Heart right ventricle (tissue), 16 donors: ENCODE measurements around the gene CPSF4L. TPM values are rescaled to one million over a fixed set of nuclear protein-coding genes. Genes with fewer than 3 reads are reported as not detected.

Source experiments
- ATAC-seq, 8 donors: fragments of 200-7000 bp; cut with Tn5 transposase; one replicate each; pipeline ENCODE4 v1.9.1; 2020; ENCODE audit warnings: mild to moderate bottlenecking in 8 of 8, moderate library complexity in 8 of 8, moderate number of reproducible peaks in 1 of 8
- DNase-seq, 2 donors: peaks; one replicate each; pipeline ENCODE4 v3.0.0-alpha.2; 2020
- H3K27ac ChIP-seq, 10 donors: fragments of 200-600 bp; sonication (generic) in 2 of 10; one replicate each; pipeline versions ENCODE4 v1.5.0 to v1.8.0; 2020 to 2022; ENCODE audit warnings: mild to moderate bottlenecking in 3 of 10
- H3K27me3 ChIP-seq, 7 donors: fragments of 200-600 bp; one replicate each; pipeline ENCODE4 v1.8.0; 2021 to 2022; ENCODE audit warnings: mild to moderate bottlenecking in 2 of 7
- H3K36me3 ChIP-seq, 9 donors: fragments of 200-600 bp; sonication (generic) in 1 of 9; one replicate each; pipeline versions ENCODE4 v1.5.0 to v1.8.0; 2020 to 2022; ENCODE audit warnings: mild to moderate bottlenecking in 2 of 9
- H3K4me1 ChIP-seq, 9 donors: fragments of 200-600 bp; sonication (generic) in 1 of 9; one replicate each; pipeline versions ENCODE4 v1.5.0 to v1.8.0; 2020 to 2022; ENCODE audit warnings: mild to moderate bottlenecking in 4 of 9
- H3K4me3 ChIP-seq, 10 donors: fragments of 200-600 bp; sonication (generic) in 2 of 10; one replicate each; pipeline versions ENCODE4 v1.5.0 to v1.8.0; 2020 to 2022; ENCODE audit warnings: mild to moderate bottlenecking in 7 of 10, moderate library complexity in 2 of 10
- H3K9me3 ChIP-seq, 11 donors: fragments of 200-600 bp in 10 of 11; sonication (generic) in 2 of 11; one replicate each; pipeline versions ENCODE4 v1.5.0 to v1.8.0; 2013 to 2022; ENCODE audit warnings: mild to moderate bottlenecking in 2 of 11, control low read depth in 1 of 11, moderate library complexity in 1 of 11
- WGBS, 2 donors: extraction: QIAGEN DNeasy Blood & Tissue Kit; methylation state at CpG; one replicate each; pipeline ENCODE4 v1.1.7; 2013; ENCODE audit warnings: inconsistent platforms in 1 of 2; 5-methylcytosine and 5-hydroxymethylcytosine counted together
- intact Hi-C, 10 donors: fragments of 100-400 bp; cut with DNase I; formaldehyde crosslinking; loops; one replicate each; pipeline versions ENCODE4 v1.11.1 to v1.14.2; 2022
- polyA plus RNA-seq, 2 donors: library from polyadenylated mRNA; stranded (reverse); fragments of 200-250 nt; gene quantifications; one replicate each; pipeline ENCODE4 v1.2.3, GENCODE V29; 2013
- total RNA-seq, 10 donors: library from RNA; stranded (reverse); fragmentation: NEBNext Ultra II Directional in 3 of 10; extraction: Animal tissue kit (Norgen Biotek cat#: 25700) in 3 of 10; gene quantifications; one replicate each; pipeline versions ENCODE4 v1.2.1 to v1.2.4, GENCODE V29; 2021 to 2023
- TF ChIP-seq, protein P1 (sequence below), 9 donors: fragments of 200-600 bp; sonication (generic) in 2 of 9; IDR thresholded peaks; one replicate each; pipeline versions ENCODE4 v1.5.0 to v1.8.0; 2021 to 2022; ENCODE audit warnings: antibody characterized with exemption in 9 of 9, mild to moderate bottlenecking in 5 of 9, moderate library complexity in 1 of 9
- donor health status: Arrhythmogenic right ventricular cardiomyopathy.
- donor health status: ischemic (EF 13 %, LVEDD 7.1; RV severe dilation, severe dysfunction).
- donor health status: healthy with polysubstance abuse.
- donor health status: DM: no; HTN: yes; CAD: no.
- donor health status: DM: no; HTN: no; CAD: no.
- donor health status: ischemic (EF 25% LVEDD 6.9; RV normal size, moderate dysfunction).
- donor health status: ischemic (EF 25% LVEDD 5.7; RV mildly dilated, moderate dysfunction).
- donor health status: healthy.
- donor health status: DM: yes; HTN: yes; CAD: no.
- donor health status: Ischemic cardiomyopathy.
- donor health status: ischemic (EF 35%, LVEDD 5.7; RV mildly dilated, moderate dysfunction).
- donor health status: nonischemic (EF 11% LVEDD 7.7; RV severe dilation, severe dysfunction).
- donor health status: DM: yes; HTN: yes; CAD: no.
- donor health status: PGD.
- donor health status: ischemic (EF 29% LVEDD 5.4; RV normal size, mild dysfunction).
- donor health status: nonischemic (EF 23%, LVEDD 6.1; RV moderate dilation, normal function).

The CPSF4L gene
- total and polyA plus RNA-seq, 12 donors: not detected

- peaks cover 0 to 4% (median 0%) of the 10 kb centered on the region in 9 donors for H3K36me3 ChIP-seq
- no peaks in the 10 kb centered on the region for H3K9me3 ChIP-seq
- intact Hi-C loops: loop anchor here in 1 of 10 donors (2.0 kb wide), 1 partner anchor 17 kb away; no protein-coding TSS in a partner anchor
- no peaks in the 10 kb centered on the region for H3K27me3 ChIP-seq
- DNase-seq: peak; percentile 73 to 75
- H3K4me1 ChIP-seq: peaks cover 73 to 99% (median 83%) of the 10 kb centered on the region in 9 donors
- TF ChIP-seq, protein P1, sequence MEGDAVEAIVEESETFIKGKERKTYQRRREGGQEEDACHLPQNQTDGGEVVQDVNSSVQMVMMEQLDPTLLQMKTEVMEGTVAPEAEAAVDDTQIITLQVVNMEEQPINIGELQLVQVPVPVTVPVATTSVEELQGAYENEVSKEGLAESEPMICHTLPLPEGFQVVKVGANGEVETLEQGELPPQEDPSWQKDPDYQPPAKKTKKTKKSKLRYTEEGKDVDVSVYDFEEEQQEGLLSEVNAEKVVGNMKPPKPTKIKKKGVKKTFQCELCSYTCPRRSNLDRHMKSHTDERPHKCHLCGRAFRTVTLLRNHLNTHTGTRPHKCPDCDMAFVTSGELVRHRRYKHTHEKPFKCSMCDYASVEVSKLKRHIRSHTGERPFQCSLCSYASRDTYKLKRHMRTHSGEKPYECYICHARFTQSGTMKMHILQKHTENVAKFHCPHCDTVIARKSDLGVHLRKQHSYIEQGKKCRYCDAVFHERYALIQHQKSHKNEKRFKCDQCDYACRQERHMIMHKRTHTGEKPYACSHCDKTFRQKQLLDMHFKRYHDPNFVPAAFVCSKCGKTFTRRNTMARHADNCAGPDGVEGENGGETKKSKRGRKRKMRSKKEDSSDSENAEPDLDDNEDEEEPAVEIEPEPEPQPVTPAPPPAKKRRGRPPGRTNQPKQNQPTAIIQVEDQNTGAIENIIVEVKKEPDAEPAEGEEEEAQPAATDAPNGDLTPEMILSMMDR (IDR thresholded peaks at IDR 0.05): no peak
- ATAC-seq: peak; percentile 45 to 85 (median 72)
- H3K27ac ChIP-seq: peak overlapping the region; percentile 89 to 98 (median 95)
- WGBS, 2 donors: 31% methylated on average over 12 of the region's 12 CpGs
- H3K4me3 ChIP-seq: peak overlapping the region in 3 of 10 donors; percentile 9 to 11 (median 10)
Observed at GRCh38 chr17:73292031-73292531, 30.4 kb upstream of the CPSF4L start.

- Histone ChIP-seq H3K36me3 (peaks cover 0 to 6% (median 0%) of the 10 kb centered on the region in 9 donors), H3K27me3 (no peaks in the 10 kb centered on the region), H3K9me3 (no peaks in the 10 kb centered on the region), H3K4me1 (peaks cover 79 to 100% (median 90%) of the 10 kb centered on the region in 9 donors), H3K4me3 (peak overlapping the region in 2 of 10 donors; percentile 9 to 11), H3K27ac (peak overlapping the region; percentile 89 to 98 (median 95))
- peak; percentile 57 to 63 for DNase-seq
- ATAC-seq: peak in 7 of 8 donors; percentile 30 to 66 (median 49)
- TF ChIP-seq, protein P1 (IDR thresholded peaks at IDR 0.05): no peak
- WGBS, 2 donors: 48 to 67% methylated on average over 8 of the region's 8 CpGs
- intact Hi-C loops: no loop called here
Observed at GRCh38 chr17:73291260-73291801, 29.7 kb upstream of the CPSF4L start.

- no peaks in the 10 kb centered on the region for H3K9me3 ChIP-seq
- TF ChIP-seq, protein P1 (IDR thresholded peaks at IDR 0.05): no peak
- ATAC-seq (no peak), DNase-seq (no peak)
- H3K36me3 ChIP-seq: peaks cover 0 to 13% (median 6%) of the 10 kb centered on the region in 9 donors
- no peaks in the 10 kb centered on the region for H3K27me3 ChIP-seq
- intact Hi-C loops: no loop called here
- H3K4me1 ChIP-seq: peaks cover 78 to 100% (median 97%) of the 10 kb centered on the region in 9 donors
- WGBS, 2 donors: 79 to 90% methylated on average over 16 of the region's 16 CpGs
- peak overlapping the region; percentile 89 to 98 (median 95) for H3K27ac ChIP-seq
- H3K4me3 ChIP-seq: no peak overlapping the region
Observed at GRCh38 chr17:73290399-73291259, 28.9 kb upstream of the CPSF4L start.

DNA sequence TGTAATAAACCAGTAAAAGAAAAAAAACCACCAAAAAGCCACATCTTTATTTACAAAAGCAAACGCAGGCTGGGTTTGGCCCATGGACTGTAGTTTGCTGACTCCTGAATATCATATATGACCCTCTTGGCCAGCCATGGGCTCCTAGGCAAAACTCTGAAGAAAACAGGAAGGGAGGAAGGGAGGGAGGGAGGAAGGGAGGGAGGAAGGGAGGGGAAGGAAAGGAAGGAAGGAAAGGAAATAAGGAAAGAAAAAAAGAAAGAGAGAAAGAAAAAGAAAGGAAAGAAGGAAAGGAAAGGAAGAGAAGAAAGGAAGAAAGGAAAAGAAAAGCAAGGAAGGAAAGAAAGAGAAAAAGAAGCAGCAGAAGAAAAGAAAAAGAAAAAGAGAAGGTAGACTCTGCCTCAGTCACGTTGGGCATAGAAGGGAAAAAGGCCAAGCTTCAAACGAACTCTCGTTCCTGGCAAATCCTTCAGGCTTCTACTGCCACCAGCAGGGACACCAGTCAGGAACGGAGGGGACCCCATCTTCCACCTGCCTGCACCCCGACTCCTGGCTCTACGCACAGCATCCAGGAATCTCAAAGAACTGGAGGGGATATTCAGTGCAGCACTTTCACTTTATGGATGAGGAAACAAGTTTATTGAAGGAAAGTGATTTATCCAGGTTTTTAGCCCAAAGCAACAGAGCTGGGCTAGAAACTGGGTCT, 28.0 kb upstream of the CPSF4L start:
- Histone ChIP-seq H3K27me3 (no peaks in the 10 kb centered on the region), H3K4me1 (peaks cover 71 to 100% (median 98%) of the 10 kb centered on the region in 9 donors), H3K4me3 (no peak overlapping the region), H3K36me3 (peaks cover 0 to 22% (median 15%) of the 10 kb centered on the region in 9 donors), H3K9me3 (no peaks in the 10 kb centered on the region), H3K27ac (peak overlapping the region; percentile 47 to 98 (median 94))
- WGBS, 2 donors: 45 to 64% methylated on average over 7 of the region's 7 CpGs
- intact Hi-C loops: loop anchor here in 1 of 10 donors (1.0 kb wide), 1 partner anchor 16 kb away; no protein-coding TSS in a partner anchor
- ATAC-seq (no peak), DNase-seq (no peak)
- TF ChIP-seq, protein P1 (IDR thresholded peaks at IDR 0.05): peak in 1 of 9 donors; percentile 11
